Endothelial cell (in vitro differentiated cells): Measurements from ENCODE around the gene UFM1. TPM values are rescaled to one million over a fixed set of nuclear protein-coding genes. Genes with fewer than 3 reads are reported as not detected.

Source experiments
- DNase-seq: peaks from one replicate; pipeline ENCODE4 v3.0.0; 2021; ENCODE audit warnings: low spot score
- H3K27ac Mint-ChIP-seq: one replicate; pipeline ENCODE4 v1.8.0; 2021; ENCODE audit warnings: mixed read lengths, inconsistent platforms; ENCODE audit not compliant: unreplicated experiment
- H3K27me3 Mint-ChIP-seq: one replicate; pipeline ENCODE4 v1.8.0; 2021; ENCODE audit warnings: mild to moderate bottlenecking, moderate library complexity, mixed read lengths, inconsistent platforms; ENCODE audit not compliant: unreplicated experiment
- H3K36me3 Mint-ChIP-seq: one replicate; pipeline ENCODE4 v1.8.0; 2021; ENCODE audit warnings: mild to moderate bottlenecking, low read depth, mixed read lengths, inconsistent platforms; ENCODE audit not compliant: unreplicated experiment
- H3K4me1 Mint-ChIP-seq: one replicate; pipeline ENCODE4 v1.8.0; 2021; ENCODE audit warnings: mild to moderate bottlenecking, mixed read lengths, inconsistent platforms; ENCODE audit not compliant: unreplicated experiment
- H3K4me3 Mint-ChIP-seq: one replicate; pipeline ENCODE4 v1.8.0; 2021; ENCODE audit warnings: mild to moderate bottlenecking, mixed read lengths, inconsistent platforms; ENCODE audit not compliant: unreplicated experiment
- H3K9me3 Mint-ChIP-seq: one replicate; pipeline ENCODE4 v1.8.0; 2021; ENCODE audit warnings: mixed read lengths, inconsistent platforms; ENCODE audit not compliant: unreplicated experiment
- total RNA-seq: library from RNA; stranded (reverse); fragmentation: NEBNext Ultra II Directional; extraction: Animal tissue kit (Norgen Biotek cat#: 25700); gene quantifications from one replicate; pipeline ENCODE4 v1.2.1, GENCODE V29; 2021; ENCODE audit not compliant: unreplicated experiment
- TF ChIP-seq, protein P1 (sequence below): fragments of 200-600 bp; sonication (generic); IDR thresholded peaks from one replicate; pipeline ENCODE4 v1.5.0; 2021; ENCODE audit warnings: antibody characterized with exemption; ENCODE audit not compliant: unreplicated experiment

UFM1 gene
- total RNA-seq, 1 donor from 2014 or later: 44.4 TPM

DNA sequence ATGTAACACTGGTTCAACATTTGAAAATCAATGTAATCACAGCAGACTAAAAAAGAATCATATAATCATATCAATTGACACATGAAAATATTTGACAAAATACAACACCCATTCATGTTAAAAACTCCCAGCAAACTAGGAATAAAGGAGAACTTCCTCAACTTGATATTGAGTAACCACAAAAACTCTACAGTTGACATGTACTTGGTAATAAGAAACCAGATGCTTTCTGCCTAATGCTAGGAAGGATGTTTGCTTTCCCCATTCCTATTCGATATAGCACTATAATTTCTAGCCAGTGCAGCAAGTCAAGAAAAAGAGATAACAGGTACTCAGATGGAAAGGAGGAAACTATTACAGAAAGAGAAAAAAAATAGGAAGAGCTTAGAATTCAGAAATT lies 26.9 kb downstream of the UFM1 start:
- peaks cover 2% of the 10 kb centered on the region for H3K4me1 Mint-ChIP-seq
- TF ChIP-seq, protein P1, sequence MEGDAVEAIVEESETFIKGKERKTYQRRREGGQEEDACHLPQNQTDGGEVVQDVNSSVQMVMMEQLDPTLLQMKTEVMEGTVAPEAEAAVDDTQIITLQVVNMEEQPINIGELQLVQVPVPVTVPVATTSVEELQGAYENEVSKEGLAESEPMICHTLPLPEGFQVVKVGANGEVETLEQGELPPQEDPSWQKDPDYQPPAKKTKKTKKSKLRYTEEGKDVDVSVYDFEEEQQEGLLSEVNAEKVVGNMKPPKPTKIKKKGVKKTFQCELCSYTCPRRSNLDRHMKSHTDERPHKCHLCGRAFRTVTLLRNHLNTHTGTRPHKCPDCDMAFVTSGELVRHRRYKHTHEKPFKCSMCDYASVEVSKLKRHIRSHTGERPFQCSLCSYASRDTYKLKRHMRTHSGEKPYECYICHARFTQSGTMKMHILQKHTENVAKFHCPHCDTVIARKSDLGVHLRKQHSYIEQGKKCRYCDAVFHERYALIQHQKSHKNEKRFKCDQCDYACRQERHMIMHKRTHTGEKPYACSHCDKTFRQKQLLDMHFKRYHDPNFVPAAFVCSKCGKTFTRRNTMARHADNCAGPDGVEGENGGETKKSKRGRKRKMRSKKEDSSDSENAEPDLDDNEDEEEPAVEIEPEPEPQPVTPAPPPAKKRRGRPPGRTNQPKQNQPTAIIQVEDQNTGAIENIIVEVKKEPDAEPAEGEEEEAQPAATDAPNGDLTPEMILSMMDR: no peak
- no peaks in the 10 kb centered on the region for H3K36me3 Mint-ChIP-seq
- no peak overlapping the region for H3K4me3 Mint-ChIP-seq
- H3K9me3 Mint-ChIP-seq: no peaks in the 10 kb centered on the region
- H3K27ac Mint-ChIP-seq: no peak overlapping the region
- no peak for DNase-seq
- H3K27me3 Mint-ChIP-seq: peaks cover 1% of the 10 kb centered on the region

DNA sequence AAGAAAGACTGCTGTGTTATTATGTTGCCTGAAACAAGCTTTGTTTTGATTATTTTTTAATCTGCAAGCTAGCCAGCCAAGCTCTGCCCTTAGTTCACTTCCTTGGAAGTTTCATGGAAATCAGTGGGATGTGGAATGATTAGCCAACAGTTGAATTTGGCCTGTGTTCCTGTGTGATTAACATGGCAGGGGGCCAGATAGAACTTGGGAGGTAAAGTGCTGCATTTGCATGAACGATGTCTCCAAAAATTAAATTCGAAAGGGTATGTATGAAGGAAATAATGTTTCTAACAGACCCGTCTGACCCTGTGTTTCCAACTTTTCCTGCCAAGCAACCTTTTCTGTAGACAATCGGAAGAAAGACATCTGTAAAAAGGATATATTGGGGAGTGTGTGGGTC lies 32.2 kb downstream of the UFM1 start:
- H3K27ac Mint-ChIP-seq: no peak overlapping the region
- DNase-seq: no peak
- TF ChIP-seq, protein P1: no peak
- no peaks in the 10 kb centered on the region for H3K27me3 Mint-ChIP-seq
- H3K4me3 Mint-ChIP-seq: no peak overlapping the region
- H3K9me3 Mint-ChIP-seq: no peaks in the 10 kb centered on the region
- H3K4me1 Mint-ChIP-seq: peaks cover 2% of the 10 kb centered on the region
- H3K36me3 Mint-ChIP-seq: no peaks in the 10 kb centered on the region

DNA sequence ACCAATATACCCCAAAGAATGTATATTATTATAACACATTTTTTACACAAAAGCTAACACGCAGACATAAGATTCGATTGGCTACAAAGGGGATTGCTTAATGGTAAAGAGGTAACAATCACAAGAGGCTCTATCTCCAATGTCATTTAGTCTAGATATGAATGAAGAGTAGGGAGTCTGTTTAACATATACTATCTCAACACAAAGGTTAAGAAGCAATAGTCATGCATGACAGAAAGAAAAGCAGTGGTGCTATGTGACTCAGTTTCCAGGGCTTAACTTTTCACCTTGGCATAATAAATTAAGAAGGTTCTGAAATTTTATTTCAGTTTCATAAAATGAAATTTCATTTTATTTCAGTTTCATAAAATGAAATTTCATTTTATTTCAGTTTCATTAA lies 33.3 kb downstream of the UFM1 start:
- Mint-ChIP-seq H3K36me3 (no peaks in the 10 kb centered on the region), H3K4me3 (no peak overlapping the region)

DNA sequence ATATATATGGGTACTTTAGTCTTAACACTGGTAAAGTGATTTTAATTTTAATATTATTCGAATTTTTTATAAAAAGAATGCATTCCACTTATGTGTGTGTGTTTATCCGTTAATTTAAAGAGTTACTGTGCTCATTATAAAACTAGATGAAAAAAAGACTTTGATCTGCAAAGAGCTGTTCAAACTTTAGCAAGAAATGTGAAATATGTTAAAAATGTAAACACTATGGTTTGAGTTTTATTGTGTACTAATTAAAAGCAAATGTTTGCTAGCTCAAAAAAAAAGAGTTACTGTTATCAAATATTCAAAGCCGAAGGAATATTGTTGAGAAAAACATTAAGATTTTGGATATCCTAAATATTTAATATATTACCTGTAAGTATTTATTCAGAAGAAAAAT lies 34.5 kb downstream of the UFM1 start:
- H3K4me3 Mint-ChIP-seq: no peak overlapping the region
- no peaks in the 10 kb centered on the region for H3K36me3 Mint-ChIP-seq
- H3K4me1 Mint-ChIP-seq: no peaks in the 10 kb centered on the region
- H3K27me3 Mint-ChIP-seq: no peaks in the 10 kb centered on the region
- DNase-seq: no peak
- TF ChIP-seq, protein P1: no peak
- H3K27ac Mint-ChIP-seq: no peak overlapping the region
- H3K9me3 Mint-ChIP-seq: no peaks in the 10 kb centered on the region

More for the DNA sequence above, 33.3 kb downstream of the UFM1 start:
- H3K4me1 Mint-ChIP-seq: peaks cover 2% of the 10 kb centered on the region
- TF ChIP-seq, protein P1: no peak
- H3K27ac Mint-ChIP-seq: no peak overlapping the region
- H3K9me3 Mint-ChIP-seq: no peaks in the 10 kb centered on the region
- no peak for DNase-seq
- H3K27me3 Mint-ChIP-seq: no peaks in the 10 kb centered on the region

DNA sequence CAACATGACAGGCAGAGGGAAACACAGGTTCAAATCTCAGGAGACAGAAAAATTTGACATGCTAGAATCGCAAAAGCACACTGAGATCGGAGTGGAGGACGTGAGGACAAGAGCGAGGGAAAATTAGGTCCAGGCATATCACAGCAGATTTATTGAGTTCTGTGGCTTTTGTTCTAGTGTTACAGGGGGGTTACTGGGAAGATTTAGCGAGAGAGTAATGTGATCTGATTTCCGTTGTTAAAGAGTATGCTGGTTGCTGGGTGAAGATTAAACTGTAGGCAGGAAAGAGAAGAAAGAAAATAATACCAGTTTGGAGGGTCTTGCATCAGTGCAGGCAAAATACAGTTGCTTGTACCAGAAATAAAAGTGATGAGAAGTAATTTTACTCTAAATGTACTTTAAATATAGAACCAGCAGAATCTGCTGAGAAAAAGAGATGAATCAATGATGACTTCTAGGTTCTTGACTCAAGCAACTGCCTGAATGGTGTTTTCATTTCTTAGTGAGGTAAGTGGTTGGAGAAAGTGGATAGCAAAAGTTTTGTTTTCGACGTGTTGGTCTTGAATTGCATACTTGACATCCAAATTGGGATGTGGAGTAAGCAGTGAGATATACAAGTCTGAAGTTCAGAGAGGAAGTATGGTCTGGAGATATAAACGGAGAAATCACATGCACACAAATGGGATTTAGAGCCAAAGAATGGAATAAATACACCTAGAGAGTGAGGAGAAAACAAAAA lies 35.7 kb downstream of the UFM1 start:
- Mint-ChIP-seq H3K27me3 (no peaks in the 10 kb centered on the region), H3K4me3 (no peak overlapping the region), H3K36me3 (no peaks in the 10 kb centered on the region), H3K27ac (no peak overlapping the region), H3K9me3 (no peaks in the 10 kb centered on the region), H3K4me1 (no peaks in the 10 kb centered on the region)
- no peak for DNase-seq
- TF ChIP-seq, protein P1: no peak
